ENCODE data around the gene THRA. TPM values are rescaled to one million over a fixed set of nuclear protein-coding genes. Genes with fewer than 3 reads are reported as not detected.

The THRA gene
- total and polyA plus RNA-seq, 9 of the 15 experiments (the other 6 are each of a cell fraction or from before 2014, with no cell fraction given): 0.34 to 23.4 (median 12.7) TPM

DNA sequence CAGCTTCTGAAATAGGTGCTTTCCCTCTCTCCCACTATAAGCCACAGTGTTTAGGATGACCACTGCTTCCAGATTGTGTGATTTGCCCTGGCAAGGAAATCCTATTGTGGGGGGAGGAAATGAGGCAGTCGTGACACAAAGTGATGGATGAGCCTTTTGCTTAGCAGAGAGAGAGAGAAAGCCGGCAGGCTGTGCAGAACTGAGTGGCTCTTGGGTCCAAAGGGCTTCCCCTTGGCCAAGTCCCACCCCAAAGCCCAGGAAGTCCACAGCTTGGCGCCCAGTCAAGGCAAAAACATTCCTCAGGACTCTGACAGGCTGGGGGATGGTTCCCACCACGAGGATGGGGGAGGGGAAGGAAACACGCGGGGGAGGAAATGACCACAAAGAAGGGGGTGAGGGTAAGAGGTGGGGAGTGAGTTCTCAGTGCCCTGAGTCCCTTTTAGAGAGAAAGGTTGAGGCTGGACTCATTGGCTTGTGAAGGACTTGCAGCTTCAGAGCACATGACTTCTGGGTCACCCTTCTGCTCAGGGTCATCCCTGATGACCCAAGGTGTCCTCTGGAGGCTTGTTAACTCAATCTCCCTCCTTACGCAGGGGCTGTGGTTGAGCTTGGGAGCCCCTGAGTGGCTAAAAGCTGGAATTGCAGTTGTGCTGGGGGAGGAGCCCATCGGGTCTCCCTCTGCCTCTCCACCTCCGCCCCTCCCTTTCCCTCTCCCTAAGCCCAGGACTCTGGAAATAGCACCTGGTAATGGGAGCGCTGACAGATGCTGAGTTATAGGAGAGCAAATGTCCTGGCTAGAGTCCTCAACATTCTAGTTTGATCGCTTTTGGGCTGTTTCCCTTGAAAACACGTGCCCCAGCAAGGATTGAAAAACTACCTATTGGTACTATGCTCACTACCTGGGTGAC lies 48.7 kb downstream of the THRA start (continued):
- no peak for TF ChIP-seq ETV5 (CRISPR knock-in tag; IDR thresholded peaks at IDR 0.05; ENCODE audit: low read depth)
- TF ChIP-seq, protein P1, sequence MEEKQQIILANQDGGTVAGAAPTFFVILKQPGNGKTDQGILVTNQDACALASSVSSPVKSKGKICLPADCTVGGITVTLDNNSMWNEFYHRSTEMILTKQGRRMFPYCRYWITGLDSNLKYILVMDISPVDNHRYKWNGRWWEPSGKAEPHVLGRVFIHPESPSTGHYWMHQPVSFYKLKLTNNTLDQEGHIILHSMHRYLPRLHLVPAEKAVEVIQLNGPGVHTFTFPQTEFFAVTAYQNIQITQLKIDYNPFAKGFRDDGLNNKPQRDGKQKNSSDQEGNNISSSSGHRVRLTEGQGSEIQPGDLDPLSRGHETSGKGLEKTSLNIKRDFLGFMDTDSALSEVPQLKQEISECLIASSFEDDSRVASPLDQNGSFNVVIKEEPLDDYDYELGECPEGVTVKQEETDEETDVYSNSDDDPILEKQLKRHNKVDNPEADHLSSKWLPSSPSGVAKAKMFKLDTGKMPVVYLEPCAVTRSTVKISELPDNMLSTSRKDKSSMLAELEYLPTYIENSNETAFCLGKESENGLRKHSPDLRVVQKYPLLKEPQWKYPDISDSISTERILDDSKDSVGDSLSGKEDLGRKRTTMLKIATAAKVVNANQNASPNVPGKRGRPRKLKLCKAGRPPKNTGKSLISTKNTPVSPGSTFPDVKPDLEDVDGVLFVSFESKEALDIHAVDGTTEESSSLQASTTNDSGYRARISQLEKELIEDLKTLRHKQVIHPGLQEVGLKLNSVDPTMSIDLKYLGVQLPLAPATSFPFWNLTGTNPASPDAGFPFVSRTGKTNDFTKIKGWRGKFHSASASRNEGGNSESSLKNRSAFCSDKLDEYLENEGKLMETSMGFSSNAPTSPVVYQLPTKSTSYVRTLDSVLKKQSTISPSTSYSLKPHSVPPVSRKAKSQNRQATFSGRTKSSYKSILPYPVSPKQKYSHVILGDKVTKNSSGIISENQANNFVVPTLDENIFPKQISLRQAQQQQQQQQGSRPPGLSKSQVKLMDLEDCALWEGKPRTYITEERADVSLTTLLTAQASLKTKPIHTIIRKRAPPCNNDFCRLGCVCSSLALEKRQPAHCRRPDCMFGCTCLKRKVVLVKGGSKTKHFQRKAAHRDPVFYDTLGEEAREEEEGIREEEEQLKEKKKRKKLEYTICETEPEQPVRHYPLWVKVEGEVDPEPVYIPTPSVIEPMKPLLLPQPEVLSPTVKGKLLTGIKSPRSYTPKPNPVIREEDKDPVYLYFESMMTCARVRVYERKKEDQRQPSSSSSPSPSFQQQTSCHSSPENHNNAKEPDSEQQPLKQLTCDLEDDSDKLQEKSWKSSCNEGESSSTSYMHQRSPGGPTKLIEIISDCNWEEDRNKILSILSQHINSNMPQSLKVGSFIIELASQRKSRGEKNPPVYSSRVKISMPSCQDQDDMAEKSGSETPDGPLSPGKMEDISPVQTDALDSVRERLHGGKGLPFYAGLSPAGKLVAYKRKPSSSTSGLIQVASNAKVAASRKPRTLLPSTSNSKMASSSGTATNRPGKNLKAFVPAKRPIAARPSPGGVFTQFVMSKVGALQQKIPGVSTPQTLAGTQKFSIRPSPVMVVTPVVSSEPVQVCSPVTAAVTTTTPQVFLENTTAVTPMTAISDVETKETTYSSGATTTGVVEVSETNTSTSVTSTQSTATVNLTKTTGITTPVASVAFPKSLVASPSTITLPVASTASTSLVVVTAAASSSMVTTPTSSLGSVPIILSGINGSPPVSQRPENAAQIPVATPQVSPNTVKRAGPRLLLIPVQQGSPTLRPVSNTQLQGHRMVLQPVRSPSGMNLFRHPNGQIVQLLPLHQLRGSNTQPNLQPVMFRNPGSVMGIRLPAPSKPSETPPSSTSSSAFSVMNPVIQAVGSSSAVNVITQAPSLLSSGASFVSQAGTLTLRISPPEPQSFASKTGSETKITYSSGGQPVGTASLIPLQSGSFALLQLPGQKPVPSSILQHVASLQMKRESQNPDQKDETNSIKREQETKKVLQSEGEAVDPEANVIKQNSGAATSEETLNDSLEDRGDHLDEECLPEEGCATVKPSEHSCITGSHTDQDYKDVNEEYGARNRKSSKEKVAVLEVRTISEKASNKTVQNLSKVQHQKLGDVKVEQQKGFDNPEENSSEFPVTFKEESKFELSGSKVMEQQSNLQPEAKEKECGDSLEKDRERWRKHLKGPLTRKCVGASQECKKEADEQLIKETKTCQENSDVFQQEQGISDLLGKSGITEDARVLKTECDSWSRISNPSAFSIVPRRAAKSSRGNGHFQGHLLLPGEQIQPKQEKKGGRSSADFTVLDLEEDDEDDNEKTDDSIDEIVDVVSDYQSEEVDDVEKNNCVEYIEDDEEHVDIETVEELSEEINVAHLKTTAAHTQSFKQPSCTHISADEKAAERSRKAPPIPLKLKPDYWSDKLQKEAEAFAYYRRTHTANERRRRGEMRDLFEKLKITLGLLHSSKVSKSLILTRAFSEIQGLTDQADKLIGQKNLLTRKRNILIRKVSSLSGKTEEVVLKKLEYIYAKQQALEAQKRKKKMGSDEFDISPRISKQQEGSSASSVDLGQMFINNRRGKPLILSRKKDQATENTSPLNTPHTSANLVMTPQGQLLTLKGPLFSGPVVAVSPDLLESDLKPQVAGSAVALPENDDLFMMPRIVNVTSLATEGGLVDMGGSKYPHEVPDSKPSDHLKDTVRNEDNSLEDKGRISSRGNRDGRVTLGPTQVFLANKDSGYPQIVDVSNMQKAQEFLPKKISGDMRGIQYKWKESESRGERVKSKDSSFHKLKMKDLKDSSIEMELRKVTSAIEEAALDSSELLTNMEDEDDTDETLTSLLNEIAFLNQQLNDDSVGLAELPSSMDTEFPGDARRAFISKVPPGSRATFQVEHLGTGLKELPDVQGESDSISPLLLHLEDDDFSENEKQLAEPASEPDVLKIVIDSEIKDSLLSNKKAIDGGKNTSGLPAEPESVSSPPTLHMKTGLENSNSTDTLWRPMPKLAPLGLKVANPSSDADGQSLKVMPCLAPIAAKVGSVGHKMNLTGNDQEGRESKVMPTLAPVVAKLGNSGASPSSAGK (IDR thresholded peaks at IDR 0.05): peak; percentile 69
- TF ChIP-seq KLF10 (CRISPR knock-in tag; IDR thresholded peaks at IDR 0.05): no peak
- TF ChIP-seq MTA1 (IDR thresholded peaks at IDR 0.05; ENCODE audit: borderline replicate concordance): peak; percentile 62
- TF ChIP-seq, protein P2, sequence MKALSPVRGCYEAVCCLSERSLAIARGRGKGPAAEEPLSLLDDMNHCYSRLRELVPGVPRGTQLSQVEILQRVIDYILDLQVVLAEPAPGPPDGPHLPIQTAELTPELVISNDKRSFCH (CRISPR knock-in tag; IDR thresholded peaks at IDR 0.05): no peak
- TF ChIP-seq, protein P2 (tag; IDR thresholded peaks at IDR 0.05): 0 out of 2 replicates have a peak, but pooled peaks have one; percentile 27
- peak; percentile 59 for TF ChIP-seq NCOR1 (IDR thresholded peaks at IDR 0.05)
- TF ChIP-seq EZH2 (IDR thresholded peaks at IDR 0.05; ENCODE audit: borderline replicate concordance, low read depth, low read length): no peak
- TF ChIP-seq SP1 (CRISPR knock-in tag; IDR thresholded peaks at IDR 0.05): peak; percentile 27; the same call in 1 of the 2 replicates
- TF ChIP-seq ZNF76 (CRISPR knock-in tag; IDR thresholded peaks at IDR 0.05; ENCODE audit: borderline replicate concordance): peak; percentile 36; the same call in 1 of the 2 replicates
- 0 out of 2 replicates have a peak, but pooled peaks have one; percentile 11 for TF ChIP-seq E2F3 (CRISPR knock-in tag; IDR thresholded peaks at IDR 0.05)
- TF ChIP-seq, protein P3, sequence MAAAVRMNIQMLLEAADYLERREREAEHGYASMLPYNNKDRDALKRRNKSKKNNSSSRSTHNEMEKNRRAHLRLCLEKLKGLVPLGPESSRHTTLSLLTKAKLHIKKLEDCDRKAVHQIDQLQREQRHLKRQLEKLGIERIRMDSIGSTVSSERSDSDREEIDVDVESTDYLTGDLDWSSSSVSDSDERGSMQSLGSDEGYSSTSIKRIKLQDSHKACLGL (CRISPR knock-in tag; IDR thresholded peaks at IDR 0.05; ENCODE audit: borderline replicate concordance, poor library complexity, severe bottlenecking): peak; percentile 2
- peak; percentile 53 to 88 for TF ChIP-seq TRIM24 (IDR thresholded peaks at IDR 0.05)
- TF ChIP-seq ZNF197 (CRISPR knock-in tag; IDR thresholded peaks at IDR 0.05; ENCODE audit: low read depth): no peak
- TF ChIP-seq SAFB (IDR thresholded peaks at IDR 0.05; ENCODE audit: borderline replicate concordance, low read depth, low read length): no peak

Measured in K562 (cell line).